ENCODE data around the gene MUSTN1.

MUSTN1 gene

DNA sequence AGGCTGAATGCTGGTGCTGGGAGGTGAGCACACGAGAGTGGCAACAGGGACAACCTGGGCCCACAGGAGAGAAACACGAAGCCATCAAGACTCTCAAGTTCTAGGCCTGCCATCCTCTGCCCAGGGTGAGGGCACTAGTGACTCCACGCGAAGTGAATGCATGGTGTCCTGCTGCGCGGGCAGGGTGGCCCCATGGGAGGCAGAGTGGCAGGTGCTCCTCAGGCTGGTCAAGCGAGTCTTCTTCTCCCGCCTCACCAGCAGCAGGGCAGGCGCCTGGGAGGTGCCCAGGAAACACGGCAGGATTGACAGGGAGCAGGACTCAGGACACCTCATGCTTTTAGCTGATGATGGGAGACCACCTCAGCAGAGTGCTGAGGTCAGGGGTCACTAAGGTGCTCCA lies 35.7 kb upstream of the MUSTN1 start:
- CTCF ChIA-PET: no interaction called here

DNA sequence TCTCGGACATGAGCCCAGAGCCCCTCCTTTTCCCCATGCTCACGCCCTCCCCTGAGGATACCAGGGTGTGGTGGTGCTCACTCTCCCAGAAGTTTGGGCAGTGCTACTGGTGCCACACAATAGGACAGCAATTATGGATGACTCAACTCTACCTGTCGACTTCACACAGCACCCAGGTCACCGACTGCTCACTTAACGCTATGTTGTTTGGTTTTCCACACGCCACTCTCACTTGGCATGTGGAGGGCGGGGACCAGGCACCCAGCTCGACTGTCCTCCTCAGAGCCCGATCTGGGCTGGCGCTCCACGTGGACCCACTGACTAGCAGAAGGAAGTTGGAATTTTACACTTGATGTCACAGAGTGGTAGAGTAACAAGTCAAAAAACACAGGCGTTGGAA lies 31.6 kb upstream of the MUSTN1 start:
- H3K27ac Mint-ChIP-seq: no peak overlapping the region
- CTCF ChIA-PET: no interaction called here
- H3K27me3 Mint-ChIP-seq: no peaks in the 10 kb centered on the region
- H3K4me1 Mint-ChIP-seq: peaks cover under 1% of the 10 kb centered on the region
- DNase-seq: no peak
- no peak overlapping the region for H3K4me3 Mint-ChIP-seq
- H3K9me3 Mint-ChIP-seq: peaks cover 30% of the 10 kb centered on the region
- peaks cover 26% of the 10 kb centered on the region for H3K36me3 Mint-ChIP-seq

More for the DNA sequence above, 35.7 kb upstream of the MUSTN1 start:
- Mint-ChIP-seq H3K36me3 (peaks cover 12% of the 10 kb centered on the region), H3K4me1 (peaks cover 23% of the 10 kb centered on the region), H3K4me3 (no peak overlapping the region), H3K27me3 (no peaks in the 10 kb centered on the region), H3K9me3 (peaks cover 8% of the 10 kb centered on the region), H3K27ac (no peak overlapping the region)
- DNase-seq: no peak

DNA sequence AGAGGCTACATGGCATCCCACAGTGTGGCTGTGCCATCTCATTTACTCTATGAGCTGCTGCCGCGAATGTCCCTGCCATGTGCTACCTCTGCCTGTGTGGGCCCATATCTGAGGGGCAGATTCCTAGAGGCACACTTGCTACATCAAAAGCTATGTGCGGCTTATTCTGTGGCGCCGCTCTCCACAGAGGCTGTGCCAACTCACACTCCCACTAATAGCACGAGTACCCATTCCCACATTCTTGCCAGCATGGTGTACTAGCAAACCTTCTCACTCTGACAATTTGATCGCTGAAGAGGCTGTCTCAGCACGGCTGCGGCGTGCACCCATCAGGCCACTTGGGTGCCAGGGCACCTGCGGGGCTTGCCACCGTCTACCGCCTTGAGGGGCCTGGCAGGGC lies 31.2 kb upstream of the MUSTN1 start:
- H3K36me3 Mint-ChIP-seq: peaks cover 26% of the 10 kb centered on the region
- no peak overlapping the region for H3K27ac Mint-ChIP-seq
- CTCF ChIA-PET: no interaction called here
- no peaks in the 10 kb centered on the region for H3K27me3 Mint-ChIP-seq
- peaks cover 30% of the 10 kb centered on the region for H3K9me3 Mint-ChIP-seq
- H3K4me3 Mint-ChIP-seq: no peak overlapping the region
- H3K4me1 Mint-ChIP-seq: no peaks in the 10 kb centered on the region
- no peak for DNase-seq

DNA sequence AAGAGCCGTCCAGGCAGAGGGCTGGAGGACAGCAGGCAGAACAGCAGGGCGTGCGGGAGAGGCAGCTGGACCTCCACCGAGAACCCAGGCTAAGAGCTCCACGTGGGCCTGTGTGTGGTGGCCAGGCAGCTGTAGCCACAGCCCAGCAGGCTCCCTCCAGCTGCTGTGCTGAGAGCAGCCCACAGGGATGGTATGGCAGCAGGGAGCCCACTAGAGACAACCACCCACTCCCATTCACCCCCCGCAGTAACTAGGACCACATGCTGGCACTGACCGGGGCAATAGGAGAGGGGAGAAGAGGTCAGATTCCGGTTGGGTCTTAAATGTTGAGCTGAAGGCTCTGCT lies 25.6 kb upstream of the MUSTN1 start:
- peaks cover 16% of the 10 kb centered on the region for H3K36me3 Mint-ChIP-seq
- no peak for DNase-seq
- H3K4me1 Mint-ChIP-seq: no peaks in the 10 kb centered on the region
- H3K4me3 Mint-ChIP-seq: no peak overlapping the region
- H3K27ac Mint-ChIP-seq: peak overlapping the region; percentile 7
- CTCF ChIA-PET: interaction anchor here (0.8 kb wide), 1 partner anchor 14 kb away, joined by 3 read pairs; no protein-coding TSS in a partner anchor
- peaks cover 22% of the 10 kb centered on the region for H3K9me3 Mint-ChIP-seq
- H3K27me3 Mint-ChIP-seq: no peaks in the 10 kb centered on the region

DNA sequence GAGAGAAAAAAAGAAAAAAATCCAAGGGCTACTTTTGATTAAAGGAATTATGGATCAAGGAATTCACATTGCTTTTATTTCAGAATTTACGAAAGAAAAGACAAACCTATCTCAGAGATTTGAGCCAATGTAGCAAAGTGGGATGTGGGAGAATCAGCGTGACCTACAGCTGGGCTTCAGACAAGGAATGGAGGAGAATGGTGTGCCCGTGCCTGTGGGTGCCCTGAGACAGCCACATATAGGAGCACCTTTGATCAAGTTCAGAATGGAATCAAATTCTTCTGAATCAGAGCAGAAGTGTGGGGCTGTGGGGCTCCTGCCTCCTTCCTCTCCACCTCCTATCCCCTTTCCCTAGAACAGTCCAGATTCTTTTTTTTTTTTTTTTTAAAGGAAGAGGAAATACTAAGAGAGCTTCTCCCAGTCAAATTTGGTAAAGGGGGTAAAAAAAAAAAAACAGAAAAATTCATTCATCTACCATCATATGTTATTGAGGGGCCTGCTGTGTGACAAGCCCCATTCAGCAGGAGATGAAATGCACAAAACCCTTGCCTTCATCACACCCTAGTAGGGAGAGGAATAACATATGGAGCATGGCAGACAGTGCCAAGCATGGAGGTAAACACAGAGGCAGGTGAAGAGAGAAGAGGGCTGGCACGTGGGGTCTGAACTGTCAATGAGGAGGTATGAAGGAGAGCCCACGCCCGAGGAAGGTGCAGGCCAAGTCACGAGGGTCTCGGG lies 25.0 kb upstream of the MUSTN1 start:
- CTCF ChIA-PET: no interaction called here
- Mint-ChIP-seq H3K27ac (no peak overlapping the region), H3K9me3 (peaks cover 19% of the 10 kb centered on the region), H3K27me3 (no peaks in the 10 kb centered on the region), H3K36me3 (peaks cover 13% of the 10 kb centered on the region), H3K4me3 (no peak overlapping the region), H3K4me1 (no peaks in the 10 kb centered on the region)
- DNase-seq: no peak

DNA sequence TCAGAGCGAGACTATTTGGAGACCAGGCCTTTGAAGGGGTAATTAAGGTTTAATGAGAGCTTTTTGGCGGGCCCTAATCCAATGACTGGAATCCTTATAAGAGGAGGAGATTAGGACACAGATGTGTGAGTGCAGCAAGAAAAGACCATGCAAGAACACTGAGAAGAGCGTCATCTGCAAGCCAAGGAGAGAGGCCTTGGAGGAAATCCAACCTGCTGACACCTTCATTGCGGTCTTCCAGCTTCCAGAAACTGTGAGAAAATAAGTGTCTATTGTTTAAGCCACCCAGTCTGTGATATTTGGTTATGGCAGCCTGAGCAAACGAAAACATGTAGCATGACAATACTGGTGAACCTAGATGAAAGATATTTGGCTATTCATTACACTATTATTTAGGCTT lies 23.0 kb upstream of the MUSTN1 start:
- CTCF ChIA-PET: interaction anchor here (1.0 kb wide), 1 partner anchor 12 kb away, joined by 3 read pairs; no protein-coding TSS in a partner anchor
- no peak overlapping the region for H3K27ac Mint-ChIP-seq
- H3K36me3 Mint-ChIP-seq: peaks cover 3% of the 10 kb centered on the region
- H3K27me3 Mint-ChIP-seq: no peaks in the 10 kb centered on the region
- peaks cover 2% of the 10 kb centered on the region for H3K9me3 Mint-ChIP-seq
- no peaks in the 10 kb centered on the region for H3K4me1 Mint-ChIP-seq
- no peak overlapping the region for H3K4me3 Mint-ChIP-seq
- no peak for DNase-seq

DNA sequence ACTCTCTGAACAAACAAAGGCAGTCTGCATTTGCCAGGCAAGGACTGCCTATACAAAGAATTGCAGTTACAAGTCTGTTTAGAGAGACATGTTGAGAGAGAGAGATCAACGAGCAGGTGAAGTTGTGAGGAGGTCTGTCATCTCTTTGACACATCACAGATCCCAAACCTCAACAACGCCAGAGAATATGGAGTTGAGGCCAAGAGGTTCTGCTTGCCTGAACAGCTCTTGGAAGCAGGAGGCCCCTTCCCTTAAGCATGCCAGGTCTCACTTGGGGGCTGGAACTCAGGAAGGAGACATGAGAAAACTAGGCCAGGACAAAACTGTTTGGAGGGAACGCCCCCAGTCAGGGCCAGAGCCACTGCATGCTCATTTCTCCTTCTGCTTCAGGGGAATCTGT lies 22.3 kb upstream of the MUSTN1 start:
- Mint-ChIP-seq H3K4me1 (no peaks in the 10 kb centered on the region), H3K27ac (no peak overlapping the region), H3K4me3 (no peak overlapping the region), H3K27me3 (no peaks in the 10 kb centered on the region), H3K9me3 (no peaks in the 10 kb centered on the region), H3K36me3 (peaks cover 2% of the 10 kb centered on the region)
- CTCF ChIA-PET: interaction anchor here (1.0 kb wide), 1 partner anchor 78 kb away, joined by 3 read pairs; no protein-coding TSS in a partner anchor
- DNase-seq: no peak

DNA sequence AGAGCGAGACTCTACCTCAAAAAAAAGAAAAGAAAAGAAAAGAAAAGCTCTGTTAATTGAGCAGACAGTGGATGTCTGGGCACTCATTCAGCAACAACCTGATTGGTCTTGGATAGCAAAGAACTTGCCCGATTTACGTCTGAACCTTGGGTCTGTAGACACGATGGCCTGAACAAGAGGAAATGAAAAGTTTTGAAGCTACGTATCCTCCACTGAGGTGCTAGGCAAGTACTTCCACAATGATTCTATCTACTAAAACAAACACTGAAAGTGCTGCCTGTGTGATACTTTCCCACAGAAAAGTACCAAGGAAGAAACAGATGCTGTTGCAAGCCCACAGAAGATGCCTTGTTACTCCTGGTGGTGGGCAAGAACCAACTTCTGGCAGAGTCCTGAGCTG lies 21.8 kb upstream of the MUSTN1 start:
- H3K9me3 Mint-ChIP-seq: no peaks in the 10 kb centered on the region
- no peak for DNase-seq
- CTCF ChIA-PET: interaction anchor here (1.0 kb wide), 1 partner anchor 78 kb away, joined by 3 read pairs; no protein-coding TSS in a partner anchor
- no peaks in the 10 kb centered on the region for H3K27me3 Mint-ChIP-seq
- H3K4me1 Mint-ChIP-seq: no peaks in the 10 kb centered on the region
- H3K27ac Mint-ChIP-seq: no peak overlapping the region
- no peak overlapping the region for H3K4me3 Mint-ChIP-seq
- H3K36me3 Mint-ChIP-seq: peaks cover 5% of the 10 kb centered on the region

DNA sequence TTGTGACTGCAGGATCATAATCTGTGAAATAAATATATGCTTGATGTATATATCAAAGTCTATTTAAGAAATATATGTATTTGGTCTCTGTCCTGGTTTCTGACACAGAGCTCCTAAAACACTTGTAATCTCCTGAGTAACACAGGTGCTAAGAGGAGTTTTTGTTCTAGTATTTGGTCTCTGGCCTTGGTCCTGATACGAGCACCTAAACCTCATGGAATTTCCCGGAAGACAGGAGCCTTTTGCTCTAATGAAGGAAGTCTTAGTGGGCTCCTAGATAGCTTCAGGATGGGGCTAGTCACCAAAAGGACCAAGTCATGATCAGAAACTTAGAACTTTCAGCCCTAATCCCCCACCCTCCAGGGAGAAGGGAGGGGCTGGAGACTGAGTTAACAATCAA lies 19.2 kb upstream of the MUSTN1 start:
- CTCF ChIA-PET: interaction anchor here (0.6 to 2.5 kb wide), 4 partner anchors 19 to 350 kb away, joined by 3 to 8 read pairs (median 4); no protein-coding TSS in a partner anchor
- no peak for DNase-seq
- H3K4me3 Mint-ChIP-seq: no peak overlapping the region
- no peaks in the 10 kb centered on the region for H3K9me3 Mint-ChIP-seq
- no peaks in the 10 kb centered on the region for H3K4me1 Mint-ChIP-seq
- H3K27ac Mint-ChIP-seq: no peak overlapping the region
- peaks cover 7% of the 10 kb centered on the region for H3K36me3 Mint-ChIP-seq
- H3K27me3 Mint-ChIP-seq: no peaks in the 10 kb centered on the region

DNA sequence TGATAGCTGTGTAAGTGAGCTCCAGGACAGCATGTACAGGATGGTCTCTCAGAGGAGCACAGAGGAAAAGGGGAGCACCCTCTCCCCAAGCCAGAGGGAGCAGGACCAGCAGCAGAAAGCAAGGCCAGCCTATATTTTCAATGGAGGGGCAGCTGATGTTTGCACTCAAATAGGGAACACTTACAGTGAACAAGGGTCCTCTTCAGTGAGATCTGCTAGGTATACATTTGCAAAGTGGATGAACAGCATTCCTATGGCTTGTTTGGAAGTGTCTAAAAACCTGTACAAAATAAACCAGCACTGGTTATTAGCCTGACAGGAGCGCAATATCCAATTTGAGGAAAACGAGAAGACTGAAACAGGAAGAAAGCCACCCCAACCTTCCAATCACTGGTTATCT lies 17.6 kb upstream of the MUSTN1 start:
- Mint-ChIP-seq H3K27me3 (no peaks in the 10 kb centered on the region), H3K4me3 (no peak overlapping the region), H3K27ac (no peak overlapping the region), H3K36me3 (peaks cover 7% of the 10 kb centered on the region), H3K9me3 (no peaks in the 10 kb centered on the region), H3K4me1 (no peaks in the 10 kb centered on the region)
- CTCF ChIA-PET: interaction anchor here (1.5 to 2.5 kb wide), 2 partner anchors 20 to 220 kb away, joined by 3 to 8 read pairs; no protein-coding TSS in a partner anchor
- DNase-seq: no peak

DNA sequence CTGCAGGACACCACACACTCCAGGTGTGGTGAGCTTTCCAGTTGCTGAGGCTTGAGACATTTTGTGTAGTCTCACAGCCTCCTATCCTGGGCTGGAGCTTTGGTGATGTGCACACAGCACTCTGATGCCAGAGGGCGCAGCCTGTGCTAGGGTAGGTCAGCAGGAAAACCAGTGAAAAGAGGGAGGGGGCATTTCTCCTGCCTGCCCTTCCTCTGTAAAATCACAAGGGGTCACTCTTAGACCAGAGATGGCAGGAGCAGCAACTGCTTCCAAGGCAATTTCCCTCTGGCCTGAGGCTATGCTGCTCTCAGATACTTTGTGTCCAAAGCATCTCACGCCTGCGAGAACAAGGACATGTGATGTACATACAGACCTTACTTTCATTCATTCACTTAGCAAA lies 16.5 kb upstream of the MUSTN1 start:
- peak; percentile 51 for DNase-seq

DNA sequence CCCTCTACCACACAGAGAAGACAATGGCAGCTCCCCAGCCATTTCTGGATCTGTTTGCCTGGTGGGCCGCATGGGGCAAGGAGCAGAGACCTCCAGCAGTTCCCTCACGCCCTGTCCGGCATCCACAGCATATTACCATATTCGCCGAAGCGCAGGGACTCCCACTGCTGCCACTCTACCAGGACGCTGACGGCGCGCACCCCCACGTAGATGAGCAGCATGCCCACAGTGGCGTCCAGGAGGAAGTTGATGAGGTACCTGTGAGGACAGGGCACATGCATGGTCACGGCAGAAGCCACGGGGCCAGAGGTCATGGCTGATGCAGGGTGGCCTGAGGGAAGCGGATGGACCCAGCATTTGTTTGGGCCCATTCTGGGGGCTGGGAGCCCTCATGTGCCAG lies 14.8 kb upstream of the MUSTN1 start:
- no peak for DNase-seq
- CTCF ChIA-PET: interaction anchor here (1.1 to 2.2 kb wide), 4 partner anchors 11 to 224 kb away, joined by 3 to 8 read pairs (median 5); no protein-coding TSS in a partner anchor
- H3K4me1 Mint-ChIP-seq: peaks cover 4% of the 10 kb centered on the region
- H3K27ac Mint-ChIP-seq: no peak overlapping the region
- no peak overlapping the region for H3K4me3 Mint-ChIP-seq
- no peaks in the 10 kb centered on the region for H3K9me3 Mint-ChIP-seq
- H3K27me3 Mint-ChIP-seq: no peaks in the 10 kb centered on the region
- peaks cover 7% of the 10 kb centered on the region for H3K36me3 Mint-ChIP-seq

More for the DNA sequence above, 16.5 kb upstream of the MUSTN1 start:
- Mint-ChIP-seq H3K36me3 (peaks cover 7% of the 10 kb centered on the region), H3K27me3 (no peaks in the 10 kb centered on the region), H3K27ac (peak overlapping the region; percentile 56), H3K9me3 (no peaks in the 10 kb centered on the region), H3K4me3 (no peak overlapping the region), H3K4me1 (peaks cover 4% of the 10 kb centered on the region)
- CTCF ChIA-PET: interaction anchor here (0.6 to 1.6 kb wide), 7 partner anchors 10 to 278 kb away, joined by 3 to 8 read pairs (median 4); no protein-coding TSS in a partner anchor

DNA sequence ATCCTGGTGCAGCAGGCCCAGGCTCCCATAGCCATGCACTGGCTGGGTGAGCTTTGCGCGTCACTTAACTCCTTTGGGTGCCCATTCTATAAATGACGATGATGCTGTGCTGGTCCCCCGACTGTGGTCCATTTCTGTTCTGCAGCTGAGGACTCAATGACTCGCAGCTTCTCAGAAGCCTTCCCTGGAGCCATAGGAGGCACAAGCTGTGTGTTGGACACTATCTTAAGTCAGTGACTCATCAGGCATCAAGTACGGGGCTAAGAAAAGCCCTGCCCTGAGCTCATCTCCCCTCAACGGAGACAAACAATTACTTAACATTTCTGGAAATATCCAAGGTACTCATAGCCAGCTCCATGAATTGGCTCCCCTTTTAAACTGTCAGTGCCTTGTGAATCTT lies 13.8 kb upstream of the MUSTN1 start:
- Mint-ChIP-seq H3K36me3 (peaks cover 7% of the 10 kb centered on the region), H3K9me3 (no peaks in the 10 kb centered on the region), H3K27ac (no peak overlapping the region), H3K4me3 (no peak overlapping the region), H3K4me1 (peaks cover 4% of the 10 kb centered on the region), H3K27me3 (no peaks in the 10 kb centered on the region)
- CTCF ChIA-PET: interaction anchor here (1.1 to 2.5 kb wide), 7 partner anchors 10 to 225 kb away, joined by 3 to 9 read pairs (median 4); no protein-coding TSS in a partner anchor
- DNase-seq: no peak

DNA sequence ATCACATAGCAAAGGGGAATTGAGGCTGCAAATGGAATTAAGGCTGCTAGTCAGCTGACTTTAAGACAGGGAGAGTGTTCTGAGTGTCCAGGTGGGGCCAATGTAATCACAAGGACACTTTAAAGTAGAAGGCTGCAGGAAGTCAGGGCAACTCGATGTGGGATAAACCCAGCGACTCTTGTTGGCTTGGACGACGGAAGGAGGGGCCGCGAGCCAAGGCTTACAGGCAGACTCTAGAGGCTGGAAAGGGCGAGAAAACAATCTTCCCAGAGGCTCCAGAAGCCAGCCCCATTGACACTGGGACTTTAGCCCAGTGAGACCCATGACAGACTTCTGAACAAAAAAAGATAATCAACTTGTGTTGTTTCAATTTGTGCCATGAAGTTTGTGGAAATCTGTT lies 12.9 kb upstream of the MUSTN1 start:
- Mint-ChIP-seq H3K4me3 (no peak overlapping the region), H3K4me1 (peaks cover 4% of the 10 kb centered on the region), H3K27ac (peak overlapping the region; percentile 45), H3K27me3 (no peaks in the 10 kb centered on the region), H3K9me3 (no peaks in the 10 kb centered on the region), H3K36me3 (peaks cover 7% of the 10 kb centered on the region)
- CTCF ChIA-PET: interaction anchor here (0.9 to 2.5 kb wide), 5 partner anchors 9 to 226 kb away, joined by 3 to 9 read pairs (median 3); no protein-coding TSS in a partner anchor
- DNase-seq: no peak

DNA sequence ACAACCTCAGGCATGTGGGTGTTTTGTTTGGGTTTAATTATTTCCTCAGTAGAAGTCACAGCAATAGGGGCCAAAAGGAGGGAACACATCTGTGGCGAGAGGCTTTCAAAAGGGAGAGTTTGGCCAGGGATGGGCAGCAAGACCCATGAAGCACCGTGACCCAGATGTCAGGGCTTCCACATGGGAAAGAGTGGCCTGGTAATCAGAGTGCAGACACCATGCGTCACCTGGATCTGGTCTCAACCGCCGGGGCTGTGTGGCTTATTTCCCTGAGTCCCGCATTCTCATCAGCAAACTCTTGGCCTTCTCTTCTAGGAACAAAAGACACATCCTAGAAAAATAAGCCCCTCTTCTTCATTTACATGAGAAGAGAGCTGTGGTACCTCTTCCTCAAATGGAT lies 12.4 kb upstream of the MUSTN1 start:
- no peak overlapping the region for H3K4me3 Mint-ChIP-seq
- H3K27me3 Mint-ChIP-seq: no peaks in the 10 kb centered on the region
- CTCF ChIA-PET: interaction anchor here (0.9 to 2.5 kb wide), 5 partner anchors 9 to 88 kb away, joined by 3 to 9 read pairs (median 5); no protein-coding TSS in a partner anchor
- H3K36me3 Mint-ChIP-seq: peaks cover 6% of the 10 kb centered on the region
- no peak for DNase-seq
- H3K4me1 Mint-ChIP-seq: peaks cover 4% of the 10 kb centered on the region
- H3K9me3 Mint-ChIP-seq: no peaks in the 10 kb centered on the region
- H3K27ac Mint-ChIP-seq: peak overlapping the region; percentile 45

All from activated naive CD4-positive, alpha-beta T cell treated with anti-CD3 and anti-CD28 coated beads, Interleukin-2, amount 10 ng/mL, durations not matched to agents 7 days and 5 days (primary cell).